T-helper 1 cell treated with Interleukin-12 subunit alpha and Interleukin-12 subunit beta and Interleukin-4 antibody, amounts not matched to agents 30 ng/mL and 1 ng/mL, for 36 hours (primary cell): ENCODE results near the gene POLA1. TPM values are rescaled to one million over a fixed set of nuclear protein-coding genes. Genes with fewer than 3 reads are reported as not detected.

Experiments used
- intact Hi-C: fragments of 100-400 bp; cut with micrococcal nuclease; formaldehyde crosslinking; loops from one replicate; pipeline ENCODE4 v1.15.1; 2024
- total RNA-seq: library from RNA; stranded (reverse); gene quantifications from 2 replicates; pipeline ENCODE4 v1.2.3, GENCODE V29; 2022

Gene POLA1
- total RNA-seq, 1 donor from 2014 or later, result 28.2 TPM

DNA sequence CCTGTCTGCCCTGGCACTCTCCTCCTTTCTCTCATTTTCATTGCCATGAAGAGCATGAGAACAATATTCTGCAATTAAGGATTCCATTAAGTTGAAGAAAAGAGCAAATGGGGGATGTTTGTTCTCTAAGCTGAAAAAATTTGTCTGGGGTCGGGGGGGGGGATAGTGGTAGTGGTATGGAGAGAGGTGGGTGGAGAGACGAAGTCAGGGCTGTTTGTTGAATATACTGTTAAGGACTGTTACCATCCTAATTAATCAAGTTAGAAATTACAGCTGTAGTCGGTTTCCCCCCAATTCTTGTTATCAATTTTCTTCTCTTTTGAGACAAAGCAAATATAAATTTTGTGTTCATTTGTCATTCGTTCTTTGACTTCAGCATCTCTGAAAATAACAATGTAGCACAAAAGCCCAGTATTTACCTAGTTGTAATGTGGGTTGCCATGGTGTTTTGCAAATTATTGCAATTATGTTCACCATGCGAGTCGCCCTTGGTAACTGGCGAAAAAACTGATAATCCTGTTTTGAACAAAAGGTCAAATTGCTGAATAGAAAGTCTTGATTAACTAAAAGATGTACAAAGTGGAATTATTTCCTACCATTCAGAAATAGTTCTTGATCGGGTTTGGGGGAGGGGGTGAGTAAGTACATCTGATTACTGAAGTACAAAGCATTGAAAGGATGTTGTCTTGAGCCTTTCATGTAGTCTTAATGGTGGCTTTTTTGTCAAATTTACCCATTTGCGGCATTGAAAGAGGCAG is 183.0 kb downstream of the POLA1 start:
- intact Hi-C loops, result no loop called here

DNA sequence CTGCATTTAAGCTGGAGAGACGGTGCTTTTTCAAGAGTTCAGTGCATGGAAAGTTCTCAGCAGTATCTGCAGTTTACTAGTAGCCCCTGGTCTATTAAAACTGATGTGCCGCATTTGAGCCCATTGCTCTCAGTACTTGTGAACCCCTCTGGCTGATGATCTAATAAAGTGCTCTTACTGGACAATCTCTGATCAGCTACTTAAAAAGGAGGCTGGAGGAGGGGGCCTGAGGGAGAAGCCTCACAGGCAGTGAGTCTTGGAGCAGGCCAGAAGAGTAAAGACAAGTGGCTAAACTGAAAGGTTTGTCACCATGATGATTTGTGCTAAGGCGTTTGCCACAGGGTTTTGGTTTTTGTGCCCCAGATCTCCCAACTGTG is 183.6 kb downstream of the POLA1 start:
- intact Hi-C loops, result no loop called here

DNA sequence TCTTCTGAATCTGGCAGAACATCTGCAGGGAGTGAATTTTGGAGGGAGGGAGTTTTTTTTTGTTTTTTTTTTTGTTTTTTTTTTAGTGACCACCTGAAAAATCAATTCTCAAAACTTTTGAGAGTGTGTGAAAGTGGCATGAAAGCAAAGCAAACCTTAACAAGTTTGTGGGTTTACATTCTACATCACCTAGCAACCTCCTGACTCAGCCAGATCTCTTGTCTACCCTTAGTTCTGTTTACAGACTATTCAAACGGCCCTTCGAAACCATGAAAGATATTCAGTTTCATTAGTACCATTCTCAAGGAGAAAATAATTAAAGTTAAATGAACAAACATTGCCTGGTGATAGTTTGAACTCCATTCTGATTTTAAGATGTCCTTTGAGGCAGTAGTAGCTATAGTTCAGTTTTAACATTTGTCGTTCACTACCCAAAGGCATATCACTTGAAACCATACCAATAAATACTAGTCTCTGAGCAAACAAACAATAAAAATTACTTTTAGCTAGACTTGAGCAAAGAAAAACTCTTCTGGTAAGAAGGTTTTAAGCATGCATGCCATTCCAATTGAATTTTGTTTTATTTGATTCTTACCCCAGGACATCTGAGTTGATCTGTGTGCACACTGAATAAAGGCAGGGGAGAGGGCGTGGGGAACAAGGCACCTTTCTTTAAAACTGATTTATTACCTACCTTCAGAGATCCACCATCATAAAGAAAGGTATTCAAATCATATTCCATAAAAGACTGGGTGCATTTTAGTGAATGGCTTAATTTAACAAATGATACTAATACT is 184.3 kb downstream of the POLA1 start:
- intact Hi-C loops, result no loop called here

DNA sequence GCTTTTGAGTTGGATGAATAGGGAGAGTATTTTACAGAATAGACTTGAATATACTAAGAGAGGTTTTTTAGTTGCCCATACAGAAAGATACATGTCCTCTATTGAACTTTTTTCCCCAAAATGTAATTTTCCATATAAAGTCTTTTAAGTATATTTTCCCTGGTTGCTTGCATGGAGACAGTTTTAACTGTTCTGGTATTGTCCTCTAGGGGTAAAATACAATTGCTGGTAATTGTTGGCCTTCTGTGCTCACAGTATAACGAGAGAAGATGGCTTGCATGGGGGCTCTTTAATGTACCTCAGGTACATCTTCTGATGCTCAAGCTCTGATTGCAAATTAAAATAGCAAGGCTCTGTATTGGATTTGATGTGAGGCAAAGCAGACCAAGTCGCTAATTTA is 186.0 kb downstream of the POLA1 start:
- intact Hi-C loops, result no loop called here

DNA sequence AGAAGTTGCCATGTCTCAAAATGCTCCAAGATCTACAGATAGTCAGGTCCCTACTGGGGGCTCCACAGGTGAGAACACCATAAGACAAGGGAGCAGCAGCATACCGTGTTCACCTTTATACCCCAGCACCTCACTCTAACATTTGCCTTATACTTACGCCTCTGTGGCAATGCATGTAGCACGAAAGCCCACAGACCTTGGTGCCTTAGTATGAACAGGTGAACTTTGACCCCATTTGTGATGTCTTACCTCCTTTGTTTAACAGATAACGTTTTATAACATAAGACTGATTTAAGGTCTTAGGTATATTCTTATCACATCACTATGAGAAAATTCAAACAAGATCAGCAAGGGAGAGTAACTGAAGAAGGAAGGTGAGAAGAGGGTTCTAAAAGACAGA is 193.2 kb downstream of the POLA1 start:
- intact Hi-C loops, result no loop called here

DNA sequence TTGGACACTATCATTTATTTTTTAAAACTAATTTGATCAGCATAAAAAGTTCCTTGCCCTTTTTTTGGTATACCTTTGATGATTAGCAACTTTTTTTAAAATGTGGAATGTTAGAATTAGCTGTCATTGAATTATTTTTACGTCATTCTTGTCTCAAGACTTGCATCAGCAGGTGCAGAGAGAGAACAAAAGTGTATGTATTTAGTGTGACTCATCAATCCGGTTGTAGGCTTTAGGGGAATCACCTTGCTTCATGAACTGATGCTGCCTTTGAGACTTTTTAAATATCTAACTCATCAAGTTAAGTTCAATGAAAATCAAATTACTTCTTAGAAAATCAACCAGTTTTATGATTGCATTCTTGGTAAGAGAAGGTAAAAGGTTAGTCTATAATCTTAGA is 197.0 kb downstream of the POLA1 start:
- intact Hi-C loops, result no loop called here

DNA sequence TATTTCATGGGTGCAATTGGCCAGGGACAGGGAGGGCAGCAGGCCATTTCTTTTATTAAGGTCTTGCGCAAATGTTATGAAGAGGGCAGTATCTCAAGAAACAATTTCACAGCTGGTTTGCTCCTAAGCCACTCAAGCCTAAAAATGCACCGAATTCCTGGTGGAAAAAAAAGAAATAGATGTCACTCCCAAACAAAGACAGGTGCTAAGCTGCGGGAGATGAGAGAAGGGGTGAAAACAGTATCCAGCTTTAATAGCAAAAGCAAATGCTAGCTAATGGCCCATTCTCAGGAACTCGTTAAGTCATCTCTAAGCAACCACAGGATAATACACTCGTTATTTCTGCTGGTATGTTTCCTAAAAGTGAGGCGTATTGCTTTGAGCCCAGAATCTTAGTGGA is 205.7 kb downstream of the POLA1 start:
- intact Hi-C loops, result no loop called here

DNA sequence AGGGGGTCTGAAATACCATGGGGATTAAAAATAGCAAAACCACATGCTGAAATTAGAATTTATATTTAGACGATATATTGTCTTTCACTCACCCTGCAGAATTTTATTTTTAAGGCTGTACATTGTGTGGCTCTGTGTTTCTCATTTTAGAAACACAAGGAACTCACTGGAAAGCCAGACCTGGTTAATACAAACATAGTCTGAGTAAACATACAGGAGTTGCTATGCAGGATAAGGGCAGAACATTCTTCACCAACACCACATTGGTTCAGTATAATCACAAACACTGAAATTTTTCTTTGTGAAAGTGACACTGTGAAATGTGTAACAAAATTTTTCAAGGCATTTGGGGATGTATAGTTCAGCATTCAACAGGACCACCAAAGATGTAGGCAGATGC is 206.5 kb downstream of the POLA1 start:
- intact Hi-C loops, result no loop called here

DNA sequence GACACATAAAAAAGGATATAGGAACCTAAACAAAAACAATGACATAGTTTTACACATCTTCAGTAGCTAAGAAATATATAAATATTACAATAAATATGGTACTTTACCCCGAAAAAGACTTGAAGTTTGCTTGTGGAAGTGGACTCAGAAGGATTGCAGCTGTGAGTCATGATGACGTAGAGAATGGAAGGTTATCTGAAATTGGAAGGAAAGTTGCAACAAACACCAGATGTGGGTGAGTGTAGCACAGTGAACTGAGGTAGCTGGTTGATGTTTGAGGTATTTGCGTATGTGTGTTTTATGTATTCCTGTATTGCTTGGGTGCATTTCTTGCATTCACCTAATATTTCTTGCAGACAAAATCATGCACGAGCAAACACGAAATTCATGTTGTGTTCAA is 209.1 kb downstream of the POLA1 start:
- intact Hi-C loops, result no loop called here

DNA sequence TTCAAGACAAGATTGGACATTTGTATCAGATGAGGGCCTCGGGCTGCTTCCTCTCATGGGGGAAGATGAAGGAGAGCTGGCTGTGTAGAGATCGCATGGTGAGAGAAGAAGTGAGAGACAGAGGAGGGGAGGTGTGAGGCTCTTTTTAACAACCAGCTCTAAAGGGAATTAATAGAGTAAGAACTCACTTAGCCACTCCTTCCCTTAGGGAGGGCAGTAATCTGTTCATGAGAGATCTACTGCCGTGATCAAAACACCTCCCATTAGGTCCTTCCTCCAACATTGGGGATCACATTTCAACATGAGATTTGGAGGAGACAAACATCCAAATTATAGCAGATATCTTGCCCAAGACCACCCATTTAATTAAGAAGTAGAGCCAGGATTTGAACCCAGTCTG is 225.0 kb downstream of the POLA1 start:
- intact Hi-C loops, result no loop called here

DNA sequence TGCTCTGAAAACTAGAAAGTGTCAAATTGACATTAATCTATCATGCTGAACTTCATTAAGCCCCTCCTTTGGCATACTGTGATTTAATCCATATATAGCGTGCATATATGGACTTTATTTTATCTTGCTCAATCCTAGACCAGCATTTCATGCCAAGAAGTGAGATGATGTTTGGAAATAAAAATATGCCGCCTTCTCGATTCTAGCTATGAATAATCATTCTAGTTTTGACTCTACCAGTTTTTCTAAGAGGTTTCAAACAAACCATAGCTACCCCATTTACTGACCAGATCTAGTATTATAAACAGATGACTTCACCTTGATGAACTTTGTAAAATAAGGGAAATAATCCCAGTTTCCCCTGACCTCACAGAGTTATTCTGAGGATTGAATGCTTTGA is 227.1 kb downstream of the POLA1 start:
- intact Hi-C loops, result no loop called here

DNA sequence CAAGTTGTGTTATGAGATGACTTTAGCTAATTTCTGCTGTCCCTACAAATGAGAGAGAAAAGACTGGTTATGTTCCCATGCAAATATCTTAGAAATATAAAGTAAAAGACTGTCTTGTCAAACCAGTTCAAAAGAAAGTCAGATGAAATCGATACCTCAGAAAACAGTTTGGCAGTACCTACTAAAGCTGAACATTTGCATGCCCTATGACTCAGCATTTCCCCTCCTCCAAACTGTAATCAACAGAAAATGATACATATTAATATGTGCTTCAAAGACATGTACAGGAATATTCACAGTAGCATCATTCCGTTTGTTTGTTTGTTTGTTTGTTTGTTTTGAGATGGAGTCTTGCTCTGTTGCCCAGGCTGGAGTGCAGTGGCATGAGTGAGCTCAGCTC is 231.7 kb downstream of the POLA1 start:
- intact Hi-C loops, result no loop called here

DNA sequence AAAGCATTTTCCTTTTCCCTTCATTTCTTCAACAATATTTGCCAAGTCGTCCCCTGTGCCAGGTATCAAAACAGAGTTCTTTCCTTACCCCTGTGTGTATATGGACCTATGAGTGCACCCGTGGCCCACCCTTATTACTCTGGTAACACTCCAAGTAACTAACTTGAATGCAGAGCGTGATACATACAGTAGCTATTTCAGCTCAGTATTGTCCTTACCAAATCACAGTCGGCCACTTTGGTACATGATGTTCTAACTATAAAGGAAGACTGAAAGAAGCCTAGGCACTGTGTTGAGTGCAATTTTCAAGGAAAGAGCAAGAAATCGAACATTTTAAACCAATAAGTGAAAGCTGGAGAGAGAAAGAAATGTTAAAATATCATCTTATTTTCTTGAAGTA is 233.7 kb downstream of the POLA1 start:
- intact Hi-C loops, result no loop called here

DNA sequence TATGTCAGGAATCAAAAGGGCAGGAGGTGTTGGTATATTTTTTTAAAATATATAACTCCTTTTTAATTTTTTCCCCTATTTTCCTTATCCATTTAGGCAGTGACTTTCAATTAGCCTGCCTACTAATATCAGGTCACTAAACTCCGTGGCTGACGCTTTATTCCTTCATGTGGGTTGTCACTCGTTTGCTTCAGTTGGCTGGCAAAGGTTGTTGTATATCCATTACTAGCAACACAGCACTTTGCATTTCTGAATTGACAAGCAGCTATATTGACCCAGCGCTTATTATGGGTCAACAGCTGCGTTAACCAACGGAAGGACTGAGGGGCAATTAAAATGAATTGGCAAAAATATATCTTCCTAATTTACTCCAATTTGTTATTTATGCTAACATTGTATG is 234.4 kb downstream of the POLA1 start:
- intact Hi-C loops, result no loop called here

DNA sequence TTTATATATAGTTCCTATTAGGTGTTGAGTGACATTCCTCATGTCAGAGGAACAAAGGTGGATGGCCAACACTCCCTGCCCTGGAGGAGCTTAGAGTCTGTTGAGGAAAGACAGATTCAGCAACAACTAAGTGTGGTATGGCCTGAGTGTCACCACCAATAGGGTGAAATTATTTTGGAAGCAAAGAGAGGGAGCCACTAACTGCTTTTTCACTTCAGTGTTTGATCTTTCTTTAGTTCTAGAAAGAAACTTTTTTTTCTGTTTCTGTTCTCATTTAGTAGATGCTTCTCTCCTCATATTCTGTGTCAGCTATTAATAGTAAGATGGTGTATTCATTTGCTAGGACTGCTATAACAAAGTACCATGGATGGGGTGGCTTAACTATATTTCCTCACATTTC is 240.6 kb downstream of the POLA1 start:
- intact Hi-C loops, result no loop called here

DNA sequence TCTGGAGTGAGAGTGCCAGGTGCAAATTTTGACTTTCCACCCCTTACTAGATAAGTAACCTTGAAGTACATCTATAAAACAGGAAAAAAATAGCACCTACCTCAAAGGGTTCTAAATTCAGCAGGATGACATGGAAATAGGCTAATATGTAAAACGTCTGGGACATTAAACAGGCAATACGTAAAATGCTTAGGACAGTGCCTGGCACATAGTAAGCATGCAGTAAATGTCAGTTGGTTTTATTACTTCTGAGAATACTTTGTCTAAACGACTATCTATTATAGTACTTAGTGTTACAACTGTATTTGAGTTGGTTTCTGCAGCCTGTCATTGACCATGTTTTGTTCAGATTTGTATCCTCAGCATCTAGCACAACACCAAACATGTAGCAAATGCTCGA is 251.3 kb downstream of the POLA1 start:
- intact Hi-C loops, result no loop called here

DNA sequence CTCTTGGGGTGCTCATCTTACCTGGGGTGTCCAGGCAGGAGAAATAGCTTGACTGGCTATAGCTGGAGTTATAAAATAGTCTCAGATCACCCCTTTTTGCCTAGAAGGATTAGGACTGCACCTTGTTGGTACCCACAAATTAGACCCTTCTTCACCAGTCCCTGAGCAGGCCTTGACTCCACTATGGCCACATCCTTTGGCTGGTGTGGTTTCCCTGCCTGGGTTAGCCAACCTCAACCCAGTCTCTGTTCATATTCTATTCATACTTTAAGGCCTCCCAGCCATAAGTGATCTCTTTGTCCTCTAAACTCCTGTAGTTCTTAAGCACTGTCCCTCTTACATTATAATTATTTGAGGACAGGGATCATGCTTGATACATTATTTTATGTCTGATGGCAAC is 252.7 kb downstream of the POLA1 start:
- intact Hi-C loops, result no loop called here

DNA sequence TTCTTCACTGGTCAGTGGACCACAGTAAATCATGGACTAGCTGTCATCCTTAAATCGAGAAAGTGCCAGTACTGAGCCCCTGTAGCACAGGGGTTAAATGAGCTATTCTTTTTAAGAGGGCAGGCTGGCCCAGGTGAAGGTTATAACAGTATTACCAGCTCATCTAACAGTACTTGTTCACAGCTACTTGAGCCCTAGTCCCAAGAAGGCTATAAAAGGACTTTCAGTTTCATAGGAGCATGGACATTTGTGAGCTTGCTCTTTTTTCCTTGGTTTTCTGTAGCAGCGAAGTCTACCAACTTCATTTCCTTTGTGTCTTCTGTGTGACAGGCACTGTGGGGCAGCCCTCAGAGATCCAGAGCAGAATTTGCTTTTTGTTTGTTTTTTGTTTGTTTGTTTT is 261.0 kb downstream of the POLA1 start:
- intact Hi-C loops, result no loop called here

DNA sequence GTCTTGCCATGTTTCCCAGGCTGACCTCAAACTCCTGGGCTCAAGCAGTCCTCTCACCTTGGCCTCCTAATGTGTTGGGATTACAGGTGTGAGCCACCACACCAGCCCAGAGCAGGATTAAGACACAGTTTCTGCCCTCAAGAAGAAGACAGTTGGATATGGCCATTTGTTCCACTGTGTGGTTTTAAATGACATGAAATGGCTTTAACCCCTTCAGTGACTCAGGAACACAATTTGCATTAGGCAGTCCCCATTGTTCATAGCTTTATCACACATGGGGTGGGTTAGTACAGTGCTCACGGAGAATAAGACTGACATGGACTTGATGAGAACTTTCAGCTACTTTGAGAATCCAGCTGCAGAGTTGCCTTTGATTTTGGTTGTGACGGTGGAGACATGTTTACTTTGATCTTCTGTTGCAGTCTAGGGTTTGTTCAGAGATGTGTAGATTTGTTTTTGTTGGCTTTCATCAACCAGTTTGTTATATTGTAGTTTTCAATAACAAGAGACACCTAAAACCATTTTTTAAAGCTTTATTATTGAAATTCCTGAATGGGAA is 261.7 kb downstream of the POLA1 start:
- intact Hi-C loops, result no loop called here

DNA sequence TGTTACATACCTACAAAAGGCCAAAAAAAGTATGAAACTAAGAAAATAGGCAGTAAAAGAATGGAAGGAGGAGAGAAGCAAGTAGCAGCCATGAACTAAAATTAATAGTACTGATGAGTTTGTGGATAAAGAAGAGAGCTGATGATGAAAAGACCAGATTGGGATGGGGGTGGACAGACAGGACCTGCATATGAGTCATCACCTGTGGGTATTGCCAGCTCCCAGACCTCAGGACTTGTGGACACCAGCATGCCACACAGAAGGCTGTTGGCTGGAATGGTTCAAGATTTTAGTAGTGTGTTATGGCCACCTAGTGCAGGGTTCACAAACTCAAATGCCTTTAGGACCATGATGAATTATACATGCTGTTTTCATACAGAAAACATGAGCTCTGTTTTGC is 263.1 kb downstream of the POLA1 start:
- intact Hi-C loops, result no loop called here

DNA sequence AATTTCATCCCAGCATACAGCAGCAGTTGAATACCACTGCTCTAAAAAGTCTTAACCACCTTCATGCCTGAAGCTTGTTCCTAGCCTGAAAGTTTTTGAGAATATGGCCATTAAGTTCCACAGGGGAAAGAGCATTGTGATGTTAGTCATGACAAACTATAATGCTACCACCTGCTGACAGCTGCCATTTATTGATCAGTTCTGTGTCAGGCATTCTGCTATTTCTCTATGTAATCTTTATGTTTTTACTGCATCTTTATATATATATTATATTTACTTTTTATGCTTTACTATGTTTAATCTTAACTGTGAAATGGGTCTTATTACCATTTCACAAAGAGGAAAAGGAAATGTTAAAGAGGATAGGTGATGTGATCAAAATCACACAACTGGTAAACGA is 268.1 kb downstream of the POLA1 start:
- intact Hi-C loops, result no loop called here

DNA sequence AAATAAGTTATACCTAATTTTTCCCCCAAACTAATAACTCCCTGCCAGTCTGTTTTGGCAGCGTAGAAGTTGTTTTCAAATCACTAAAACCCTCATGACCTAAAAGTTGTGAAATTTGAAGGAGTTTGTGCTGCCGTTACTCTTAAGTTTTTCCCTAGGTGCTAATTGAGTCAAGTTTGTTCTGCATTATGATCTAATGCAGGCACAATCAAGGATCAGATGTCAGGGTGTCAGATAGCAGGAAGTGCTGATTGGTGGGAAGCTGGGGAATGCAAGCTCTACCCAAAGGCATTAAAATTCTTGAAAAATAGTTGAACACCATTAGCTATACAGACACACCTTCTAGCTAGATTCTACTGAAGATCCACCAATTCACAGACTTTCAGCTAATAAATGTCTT is 270.1 kb downstream of the POLA1 start:
- intact Hi-C loops, result no loop called here

DNA sequence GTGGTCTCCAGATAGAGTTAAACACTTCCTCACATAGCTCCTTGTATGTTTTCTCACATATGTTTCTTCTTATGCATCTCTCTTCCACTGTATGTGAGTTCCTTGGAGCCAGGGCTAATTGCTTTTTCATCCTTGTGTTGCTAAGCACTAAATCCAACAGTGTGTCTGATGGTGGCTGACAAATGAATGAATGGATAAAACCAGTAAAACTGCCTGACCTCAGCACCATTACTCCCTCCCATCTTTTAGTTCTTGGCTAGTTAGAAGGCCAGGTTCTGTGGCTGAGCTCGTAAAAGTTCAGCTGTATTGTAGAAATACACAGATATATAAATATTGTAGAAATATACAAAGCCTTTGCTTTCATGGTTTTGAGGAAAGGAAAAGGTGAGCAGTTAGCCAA is 271.7 kb downstream of the POLA1 start:
- intact Hi-C loops, result no loop called here
